MM.1S (cell line): ENCODE measurements around the gene VWA1.
"Not testable (repeated sequence)": the region's sequence is repeated elsewhere in the genome, so short reads cannot be mapped to it uniquely, and the experiment has no call there.

Experiments
- EZH2 ChIP-seq: fragments of 300-600 bp; sonication (generic); optimal IDR thresholded peaks from 2 replicates; pipeline ENCODE3; 2017; ENCODE audit warnings: low read depth, mild to moderate bottlenecking, antibody characterized with exemption, low read length, mixed read lengths
- TF ChIP-seq, protein P1 (sequence below): fragments of 300-600 bp; sonication (generic); IDR thresholded peaks from 2 replicates; pipeline ENCODE4 v1.5.1; 2016; ENCODE audit warnings: antibody characterized with exemption, low read length, mixed read lengths

DNA sequence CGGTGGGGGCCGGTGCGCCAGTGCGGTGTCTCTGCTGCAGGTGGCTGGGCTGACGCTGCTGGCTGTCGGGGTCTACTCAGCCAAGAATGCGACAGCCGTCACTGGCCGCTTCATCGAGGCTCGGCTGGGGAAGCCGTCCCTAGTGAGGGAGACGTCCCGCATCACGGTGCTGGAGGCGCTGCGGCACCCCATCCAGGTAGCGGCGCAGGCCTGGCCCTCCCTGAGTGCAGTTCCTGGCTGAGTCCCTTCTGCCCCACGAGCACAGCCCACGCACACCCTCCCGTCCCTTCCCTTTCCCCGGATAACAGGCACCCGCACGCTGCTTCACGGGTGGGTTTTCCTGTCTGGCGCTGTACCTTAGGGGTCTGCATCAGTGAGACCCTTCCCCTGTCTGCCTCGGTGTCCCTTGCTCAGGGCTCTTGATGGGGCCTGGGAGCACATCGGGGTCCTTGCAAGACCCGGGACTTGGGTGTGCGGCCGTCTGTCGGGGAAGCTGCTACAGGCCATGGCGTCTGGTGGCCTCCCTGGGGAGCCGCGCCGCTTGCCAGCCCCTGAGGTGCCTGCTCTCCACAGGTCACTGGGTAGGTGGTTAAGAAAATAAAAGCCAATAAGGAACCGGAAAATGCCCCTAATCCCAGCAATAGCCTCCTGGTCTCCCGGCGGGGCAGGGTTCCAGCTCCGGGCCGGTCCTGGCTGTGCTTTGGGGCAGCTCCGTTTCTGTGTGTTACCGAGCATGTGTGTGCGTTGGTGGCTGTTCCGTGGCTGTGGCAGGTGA is 49.7 kb downstream of the VWA1 start:
- not testable (repeated sequence) for TF ChIP-seq EZH2
- TF ChIP-seq, protein P1, sequence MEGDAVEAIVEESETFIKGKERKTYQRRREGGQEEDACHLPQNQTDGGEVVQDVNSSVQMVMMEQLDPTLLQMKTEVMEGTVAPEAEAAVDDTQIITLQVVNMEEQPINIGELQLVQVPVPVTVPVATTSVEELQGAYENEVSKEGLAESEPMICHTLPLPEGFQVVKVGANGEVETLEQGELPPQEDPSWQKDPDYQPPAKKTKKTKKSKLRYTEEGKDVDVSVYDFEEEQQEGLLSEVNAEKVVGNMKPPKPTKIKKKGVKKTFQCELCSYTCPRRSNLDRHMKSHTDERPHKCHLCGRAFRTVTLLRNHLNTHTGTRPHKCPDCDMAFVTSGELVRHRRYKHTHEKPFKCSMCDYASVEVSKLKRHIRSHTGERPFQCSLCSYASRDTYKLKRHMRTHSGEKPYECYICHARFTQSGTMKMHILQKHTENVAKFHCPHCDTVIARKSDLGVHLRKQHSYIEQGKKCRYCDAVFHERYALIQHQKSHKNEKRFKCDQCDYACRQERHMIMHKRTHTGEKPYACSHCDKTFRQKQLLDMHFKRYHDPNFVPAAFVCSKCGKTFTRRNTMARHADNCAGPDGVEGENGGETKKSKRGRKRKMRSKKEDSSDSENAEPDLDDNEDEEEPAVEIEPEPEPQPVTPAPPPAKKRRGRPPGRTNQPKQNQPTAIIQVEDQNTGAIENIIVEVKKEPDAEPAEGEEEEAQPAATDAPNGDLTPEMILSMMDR = not testable (repeated sequence)
